Fibroblast of the aortic adventitia (primary cell): ENCODE measurements around the gene MYB. TPM values are rescaled to one million over a fixed set of nuclear protein-coding genes. Genes with fewer than 3 reads are reported as not detected.

ENCODE experiments used
- DNase-seq: peaks from one replicate; pipeline ENCODE4 v3.0.0-alpha.2; 2010; ENCODE audit warnings: low read depth
- H3K4me3 ChIP-seq: 2 replicates; pipeline ENCODE4 v1.5.1; 2011; ENCODE audit warnings: low read depth, mild to moderate bottlenecking, control low read depth, low read length, moderate library complexity
- CTCF ChIP-seq: IDR thresholded peaks from 2 replicates; pipeline ENCODE4 v1.5.1; 2011; ENCODE audit warnings: mild to moderate bottlenecking, low read length, control low read depth, inconsistent platforms; ENCODE audit not compliant: insufficient read depth
- total RNA-seq: library from RNA; depleted of rRNA; stranded (reverse); fragments of >200 nt; gene quantifications from 2 replicates; pipeline ENCODE4 v1.2.3, GENCODE V29; 2012; ENCODE audit warnings: low replicate concordance

The MYB gene
- total RNA-seq, 1 donor: 0.54 TPM

GRCh38 chr6:135258970-135259369, 77.9 kb downstream of the MYB start:
- no peak overlapping the region for H3K4me3 ChIP-seq
- no peak for TF ChIP-seq CTCF
- DNase-seq: no peak

- H3K4me3 ChIP-seq: no peak overlapping the region
- TF ChIP-seq CTCF: no peak
- DNase-seq: no peak
Measured at GRCh38 chr6:135260612-135261011, 79.5 kb downstream of the MYB start.

GRCh38 chr6:135261872-135262725, 81.0 kb downstream of the MYB start:
- DNase-seq: peak; percentile 46
- no peak for TF ChIP-seq CTCF
- H3K4me3 ChIP-seq: no peak overlapping the region

GRCh38 chr6:135265278-135265677, 84.2 kb downstream of the MYB start:
- DNase-seq: no peak
- H3K4me3 ChIP-seq: no peak overlapping the region
- no peak for TF ChIP-seq CTCF

- no peak for DNase-seq
- TF ChIP-seq CTCF: no peak
- no peak overlapping the region for H3K4me3 ChIP-seq
Measured at GRCh38 chr6:135266675-135267074, 85.6 kb downstream of the MYB start.

GRCh38 chr6:135267085-135267484, 86.0 kb downstream of the MYB start:
- no peak overlapping the region for H3K4me3 ChIP-seq
- no peak for TF ChIP-seq CTCF
- DNase-seq: no peak

GRCh38 chr6:135268263-135268662, 87.2 kb downstream of the MYB start:
- no peak for TF ChIP-seq CTCF
- no peak overlapping the region for H3K4me3 ChIP-seq
- no peak for DNase-seq
